IPS DF 4.7 (cell line): ENCODE results near the gene SLC49A4.
"Not testable (repeated sequence)": the region's sequence is repeated elsewhere in the genome, so short reads cannot be mapped to it uniquely, and the experiment has no call there.

Source experiments
- DNase-seq: peaks from one replicate; pipeline ENCODE4 v3.0.0-alpha.2; 2013; ENCODE audit warnings: low spot score; ENCODE audit errors: extremely low read depth

Gene SLC49A4, protein sequence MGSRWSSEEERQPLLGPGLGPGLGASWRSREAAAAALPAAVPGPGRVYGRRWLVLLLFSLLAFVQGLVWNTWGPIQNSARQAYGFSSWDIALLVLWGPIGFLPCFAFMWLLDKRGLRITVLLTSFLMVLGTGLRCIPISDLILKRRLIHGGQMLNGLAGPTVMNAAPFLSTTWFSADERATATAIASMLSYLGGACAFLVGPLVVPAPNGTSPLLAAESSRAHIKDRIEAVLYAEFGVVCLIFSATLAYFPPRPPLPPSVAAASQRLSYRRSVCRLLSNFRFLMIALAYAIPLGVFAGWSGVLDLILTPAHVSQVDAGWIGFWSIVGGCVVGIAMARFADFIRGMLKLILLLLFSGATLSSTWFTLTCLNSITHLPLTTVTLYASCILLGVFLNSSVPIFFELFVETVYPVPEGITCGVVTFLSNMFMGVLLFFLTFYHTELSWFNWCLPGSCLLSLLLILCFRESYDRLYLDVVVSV

DNA sequence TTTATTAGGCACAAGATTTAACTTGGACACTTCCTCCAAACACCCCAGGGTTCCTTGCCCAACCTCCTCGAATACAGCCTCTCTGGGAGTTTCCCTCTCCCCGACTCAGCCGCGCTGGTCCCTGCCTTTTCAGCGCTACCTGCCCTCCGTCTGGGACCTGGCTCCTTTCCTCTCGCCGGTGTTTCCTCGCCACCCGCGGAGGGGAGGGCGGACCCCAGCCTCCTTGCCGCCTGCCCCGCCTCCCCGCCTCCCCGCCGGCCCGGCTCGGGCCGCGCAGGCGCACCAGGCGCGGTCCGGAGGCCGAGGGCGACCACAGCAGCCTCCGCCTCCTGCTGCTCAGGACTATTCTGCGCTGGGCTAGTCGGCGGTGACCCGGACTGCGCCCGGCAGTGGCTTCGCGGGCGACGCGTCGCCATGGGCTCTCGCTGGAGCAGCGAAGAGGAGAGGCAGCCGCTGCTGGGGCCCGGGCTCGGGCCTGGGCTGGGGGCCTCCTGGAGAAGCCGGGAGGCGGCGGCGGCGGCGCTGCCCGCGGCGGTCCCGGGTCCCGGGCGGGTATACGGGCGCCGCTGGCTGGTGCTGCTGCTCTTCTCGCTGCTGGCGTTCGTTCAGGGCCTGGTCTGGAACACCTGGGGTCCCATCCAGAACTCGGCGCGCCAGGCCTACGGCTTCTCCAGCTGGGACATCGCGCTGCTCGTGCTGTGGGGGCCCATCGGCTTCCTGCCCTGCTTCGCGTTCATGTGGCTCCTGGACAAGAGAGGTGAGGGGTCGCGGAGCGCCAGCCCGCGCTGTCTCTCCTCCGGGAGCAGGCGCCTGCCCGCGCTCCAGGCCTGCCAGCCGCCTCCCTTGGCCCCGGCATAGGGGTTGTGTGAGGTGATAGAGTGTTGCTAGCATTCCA, at the start of gene SLC49A4:
TSS of gene SLC49A4 (plus strand) at position 291 of the 895 bp plus-strand sequence. CDS start at position 415, 124 bp downstream.
- no peak for DNase-seq

DNA sequence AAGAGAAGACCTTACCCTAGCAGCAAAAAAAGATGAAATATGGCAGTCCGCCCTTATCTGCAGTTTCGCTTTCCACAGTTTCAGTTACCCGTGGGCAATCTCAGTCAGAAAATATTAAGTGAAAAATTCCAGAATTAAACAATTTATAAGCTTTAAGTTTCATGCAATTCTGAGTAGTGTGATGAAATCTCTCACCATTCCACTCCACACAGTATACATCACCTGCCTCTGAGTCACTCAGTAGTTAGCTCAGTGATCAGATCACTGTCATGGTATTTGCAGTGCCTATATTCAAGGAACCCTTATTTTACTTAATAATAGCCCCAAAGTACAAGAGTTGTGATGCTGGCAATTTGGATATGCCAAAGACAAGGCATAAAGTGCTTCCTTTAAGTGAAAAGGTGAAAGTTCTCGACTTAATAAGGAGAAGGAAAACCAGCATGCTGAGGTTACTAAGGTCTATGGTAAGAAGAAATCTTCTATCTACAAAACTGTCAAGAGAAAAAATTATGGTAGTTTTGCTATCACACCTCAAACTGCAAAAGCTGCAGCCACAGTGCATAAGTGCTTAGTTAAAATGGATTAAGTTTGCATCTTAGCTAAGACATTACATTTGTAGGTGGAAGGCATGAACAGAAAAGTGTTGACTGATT, 49.4 kb upstream of the SLC49A4 start:
- no peak for DNase-seq

DNA sequence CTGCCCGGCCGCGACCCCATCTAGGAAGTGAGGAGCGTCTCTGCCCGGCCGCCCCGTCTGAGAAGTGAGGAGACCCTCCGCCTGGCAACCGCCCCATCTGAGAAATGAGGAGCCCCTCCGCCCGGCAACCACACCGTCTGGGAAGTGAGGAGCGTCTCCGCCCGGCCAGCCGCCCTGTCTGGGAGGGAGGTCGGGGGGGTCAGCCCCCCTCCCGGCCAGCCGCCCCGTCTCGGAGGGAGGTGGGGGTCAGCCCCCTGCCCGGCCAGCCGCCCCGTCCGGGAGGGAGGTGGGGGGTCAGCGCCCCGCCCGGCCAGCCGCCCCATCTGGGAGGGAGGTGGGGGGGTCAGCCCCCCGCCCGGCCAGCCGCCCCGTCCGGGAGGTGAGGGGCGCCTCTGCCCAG, 47.6 kb upstream of the SLC49A4 start:
- not testable (repeated sequence) for DNase-seq

DNA sequence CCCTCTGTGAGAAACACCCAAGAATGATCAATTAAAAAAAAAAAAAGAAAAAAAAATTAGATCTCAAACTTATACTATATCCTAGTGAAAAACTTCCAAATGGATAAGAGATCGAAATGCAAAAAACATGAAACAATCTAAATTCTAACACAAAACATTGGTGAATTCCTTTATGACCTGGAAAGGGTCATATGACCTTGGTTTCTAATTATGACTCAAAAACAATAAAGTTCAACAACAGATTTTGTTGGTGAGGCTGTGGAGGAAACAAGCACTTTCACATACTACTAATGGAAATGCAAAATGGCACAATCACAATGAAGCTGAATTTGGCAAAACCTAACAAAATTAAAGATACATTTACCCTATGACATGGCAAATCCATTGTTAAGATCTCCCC, 46.5 kb upstream of the SLC49A4 start:
- no peak for DNase-seq

DNA sequence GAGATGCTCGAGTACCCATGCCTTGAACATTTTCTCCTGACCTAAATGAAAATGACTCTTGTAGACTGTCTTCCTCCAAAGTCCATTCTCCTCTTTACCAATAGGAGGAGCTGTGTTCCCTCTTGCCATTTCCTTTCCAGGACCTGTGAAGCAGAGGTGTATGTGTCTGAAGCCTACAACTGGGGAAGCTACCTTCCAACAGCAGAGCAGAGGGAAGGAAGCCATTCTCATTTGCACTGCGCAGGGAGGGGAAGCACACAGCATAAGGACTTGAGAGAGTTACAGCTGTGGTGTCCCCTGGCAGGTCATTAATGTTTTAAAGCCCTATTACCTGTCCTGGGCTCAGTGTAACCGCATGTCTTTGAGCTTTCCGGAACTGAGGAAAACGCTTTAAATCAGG, 39.9 kb upstream of the SLC49A4 start:
- peak; percentile 71 for DNase-seq

DNA sequence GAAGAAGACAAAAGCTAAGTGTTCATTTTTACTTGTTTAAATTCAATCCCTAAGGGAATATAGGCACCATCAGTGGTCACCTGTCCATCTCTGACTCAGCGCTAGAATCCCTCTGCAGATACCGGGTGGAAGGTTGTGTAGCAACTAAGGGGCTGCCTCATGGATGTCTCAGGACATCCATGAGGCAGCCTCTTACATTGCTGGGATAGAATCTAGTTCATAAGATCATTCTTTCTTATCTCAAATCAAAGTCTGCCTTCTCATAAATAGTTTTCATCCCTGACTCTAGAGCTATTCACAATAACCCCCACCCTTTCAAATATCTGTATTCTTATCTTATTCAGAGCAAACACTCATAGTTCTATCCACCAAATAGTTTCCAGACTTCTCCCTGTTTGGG, 39.4 kb upstream of the SLC49A4 start:
- DNase-seq, result no peak

DNA sequence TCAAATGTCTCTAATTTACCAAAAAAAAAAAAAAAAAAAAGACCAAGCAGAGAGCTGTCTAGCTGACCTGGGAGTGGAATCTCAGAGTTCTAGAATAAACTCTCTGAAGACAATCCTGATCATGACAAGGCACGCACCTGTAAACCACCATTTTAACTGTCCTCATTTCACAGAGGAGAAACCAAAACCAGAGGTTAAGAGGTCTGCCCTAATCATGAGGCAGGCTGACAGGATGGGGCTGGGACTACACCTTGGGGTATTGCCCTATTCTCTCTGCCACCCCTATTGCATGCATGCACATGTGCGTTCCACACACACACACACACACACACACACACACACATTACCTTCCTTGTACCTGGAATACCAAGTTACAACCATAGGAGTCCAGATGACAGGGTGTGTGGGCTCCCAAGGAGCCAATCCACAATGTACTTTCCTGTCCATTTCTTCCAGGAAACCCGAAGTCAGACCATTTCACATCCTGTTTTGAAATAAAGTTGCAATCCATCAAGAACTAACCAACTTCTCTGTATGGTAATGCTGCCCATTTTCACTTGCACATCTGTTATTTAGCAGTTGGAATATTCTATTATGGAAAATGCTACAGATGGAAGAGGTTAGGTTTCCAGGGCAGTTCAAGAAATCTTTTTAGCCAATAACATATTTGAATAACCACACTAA, 35.9 kb upstream of the SLC49A4 start:
- no peak for DNase-seq

DNA sequence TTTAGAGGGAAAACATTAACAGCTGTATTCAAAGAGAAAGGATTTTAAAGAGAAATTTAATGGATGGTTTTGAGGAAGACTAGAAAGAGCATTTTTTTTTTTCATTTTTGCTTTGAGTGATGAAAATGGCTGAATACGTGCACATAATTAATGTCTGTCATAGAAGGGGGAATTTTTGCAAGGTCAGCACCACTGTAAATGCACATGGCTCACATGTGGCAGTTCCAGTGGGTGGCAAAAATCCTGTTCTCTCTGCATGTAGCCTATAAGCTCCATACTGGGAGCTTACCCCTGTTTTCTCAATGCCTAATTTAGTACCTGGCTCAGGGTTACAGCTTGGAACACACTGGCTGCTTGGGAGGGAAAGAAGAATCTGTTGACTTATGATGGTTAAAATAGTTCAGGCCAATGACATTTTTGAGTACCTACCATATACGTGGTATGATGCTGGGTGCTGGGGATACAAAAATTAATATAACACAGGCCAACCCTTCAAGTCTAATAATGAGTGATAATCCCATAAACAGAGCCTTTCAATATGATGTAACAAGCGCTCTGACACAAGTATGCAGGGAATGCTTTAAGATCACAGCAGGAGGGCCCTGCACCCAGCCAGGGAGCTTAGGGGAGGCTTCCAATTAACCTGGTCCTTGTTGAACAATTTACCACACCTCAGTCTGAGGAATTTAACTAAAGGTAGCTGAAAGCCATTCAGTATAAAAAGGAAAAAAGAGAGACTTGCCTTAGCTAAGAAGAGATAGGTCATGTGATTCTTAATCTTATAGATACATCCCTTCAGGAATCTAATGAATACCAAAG, 34.2 kb upstream of the SLC49A4 start:
- peak; percentile 28 for DNase-seq

DNA sequence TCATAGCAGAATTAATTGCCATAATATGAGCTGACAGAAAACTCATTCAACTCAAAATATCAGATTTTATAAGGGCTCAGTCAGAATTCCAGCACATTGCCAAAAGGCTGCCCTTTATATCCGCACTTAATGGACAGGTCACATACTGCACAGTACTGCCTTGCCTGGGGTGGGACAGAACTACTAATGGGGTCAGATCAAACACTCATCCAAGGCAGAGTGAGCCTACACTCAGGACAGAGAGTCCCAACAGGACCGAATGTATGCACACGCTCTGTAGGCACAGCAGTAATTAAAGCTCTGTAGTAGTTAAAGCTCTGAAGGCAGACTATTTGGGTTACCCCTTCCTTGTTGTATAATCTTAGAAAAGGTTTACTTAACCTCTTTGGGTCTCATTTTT, 28.4 kb upstream of the SLC49A4 start:
- DNase-seq, result no peak

DNA sequence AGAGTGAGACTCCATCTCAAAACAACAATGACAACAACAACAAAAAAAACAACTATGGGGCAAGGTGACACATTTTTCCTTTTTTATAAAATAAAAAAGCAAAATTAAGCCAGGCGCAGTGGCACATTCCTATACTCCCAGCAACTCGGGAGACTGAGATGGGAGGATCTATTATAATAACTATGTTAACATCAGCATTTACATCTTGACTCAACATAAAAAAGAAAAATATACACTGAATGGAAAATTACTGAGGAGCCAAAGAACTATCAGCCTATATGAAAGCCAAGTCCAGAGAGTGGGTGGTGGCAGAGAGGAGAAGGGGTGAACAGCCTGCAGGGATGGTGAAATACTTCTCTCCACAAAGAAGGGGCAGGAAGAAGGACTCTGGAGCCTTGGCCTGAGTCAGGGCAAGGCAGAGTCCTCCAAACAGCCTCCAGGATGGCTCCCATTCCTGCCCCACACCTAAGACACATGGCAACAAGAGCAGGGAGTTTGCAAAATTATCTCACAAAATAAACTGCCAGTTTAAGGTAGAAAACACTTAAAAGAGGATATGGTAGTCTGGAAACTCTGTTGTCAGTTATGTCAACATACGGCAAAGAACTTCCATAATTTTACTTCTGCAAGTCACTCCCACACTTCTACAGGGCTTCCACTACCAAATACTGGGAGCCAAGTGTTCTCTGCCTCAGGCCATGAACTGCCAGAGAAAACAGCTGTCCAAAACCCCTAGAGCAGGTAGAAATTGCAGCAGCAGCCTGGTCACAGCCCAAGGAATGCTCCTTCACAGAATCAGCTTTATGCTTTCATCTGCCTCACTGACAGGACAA, 27.1 kb upstream of the SLC49A4 start:
- no peak for DNase-seq

DNA sequence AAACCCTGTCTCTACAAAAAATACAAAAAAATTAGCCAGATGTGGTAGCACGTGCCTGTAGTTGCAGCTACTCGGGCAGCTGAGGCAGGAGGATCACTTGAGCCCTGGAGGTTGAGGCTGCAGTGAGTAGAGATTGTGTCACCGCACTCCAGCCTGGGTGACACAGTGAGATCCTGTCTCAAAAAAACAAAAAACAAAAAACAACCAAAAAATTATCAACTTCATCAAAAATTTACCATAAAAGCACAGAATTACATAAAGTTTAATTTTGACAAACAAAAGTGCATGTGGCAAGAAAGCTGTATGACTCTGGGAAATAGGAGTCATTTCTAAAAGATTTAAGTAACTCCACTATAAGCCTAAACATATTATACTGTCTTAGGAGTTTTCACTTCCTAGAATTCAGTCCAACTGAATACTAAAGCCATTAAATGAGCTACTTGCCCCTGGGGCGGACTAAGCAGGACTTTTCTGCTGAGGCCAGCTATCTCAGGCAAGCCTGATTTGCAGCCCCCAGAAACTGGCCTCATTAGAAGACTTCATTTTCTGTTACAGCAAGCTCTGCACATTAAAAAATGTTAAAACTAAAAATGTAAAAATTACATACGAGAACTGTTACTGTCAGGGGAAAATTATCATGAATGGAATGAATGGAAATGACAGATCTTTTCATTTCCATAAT, 24.2 kb upstream of the SLC49A4 start:
- no peak for DNase-seq

DNA sequence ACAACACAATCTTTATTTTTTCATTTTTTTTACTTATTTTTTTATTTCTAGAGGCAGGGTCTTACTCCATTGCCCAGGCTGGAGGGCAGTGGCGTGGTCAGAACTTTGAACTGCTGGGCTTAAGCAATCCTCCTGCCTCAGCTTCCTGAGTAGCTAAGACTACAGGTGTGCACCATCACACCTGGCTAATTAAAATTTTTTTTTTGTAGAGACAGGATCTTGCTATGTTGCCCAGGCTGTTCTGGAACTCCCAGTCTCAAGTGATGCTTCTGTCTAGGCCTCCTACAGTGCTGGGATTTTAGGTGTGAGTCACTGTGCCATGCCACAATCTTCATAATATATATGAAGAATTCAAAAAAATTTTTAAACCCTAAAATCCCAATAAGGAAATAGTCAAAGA, 22.0 kb upstream of the SLC49A4 start:
- DNase-seq, result no peak

DNA sequence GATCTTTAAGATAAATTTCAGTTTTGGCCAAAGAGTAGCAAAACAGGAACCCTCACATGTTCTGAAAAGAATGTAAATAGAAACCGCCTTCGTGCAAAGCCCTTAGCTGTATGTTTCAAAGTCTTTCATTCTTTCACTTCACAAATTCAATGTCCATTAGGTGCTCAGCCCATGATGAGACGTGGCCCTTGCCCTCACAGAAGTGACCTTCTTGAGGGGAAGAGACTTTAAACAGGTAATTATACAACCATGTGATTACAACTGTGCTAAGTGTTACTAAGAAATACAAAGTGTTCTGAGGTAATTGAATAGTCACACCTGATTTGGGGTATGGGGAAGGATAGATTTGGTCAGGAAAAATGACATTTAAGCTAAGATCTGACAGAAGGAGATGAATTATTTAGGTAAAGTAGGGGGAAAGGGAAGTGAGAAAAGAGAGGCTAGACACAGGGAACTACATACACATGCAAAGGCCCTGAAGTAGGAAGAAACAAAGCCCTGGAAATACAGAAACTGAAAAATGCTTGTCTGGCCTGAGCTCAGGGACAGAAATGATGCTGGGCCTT, 20.8 kb upstream of the SLC49A4 start:
- no peak for DNase-seq

DNA sequence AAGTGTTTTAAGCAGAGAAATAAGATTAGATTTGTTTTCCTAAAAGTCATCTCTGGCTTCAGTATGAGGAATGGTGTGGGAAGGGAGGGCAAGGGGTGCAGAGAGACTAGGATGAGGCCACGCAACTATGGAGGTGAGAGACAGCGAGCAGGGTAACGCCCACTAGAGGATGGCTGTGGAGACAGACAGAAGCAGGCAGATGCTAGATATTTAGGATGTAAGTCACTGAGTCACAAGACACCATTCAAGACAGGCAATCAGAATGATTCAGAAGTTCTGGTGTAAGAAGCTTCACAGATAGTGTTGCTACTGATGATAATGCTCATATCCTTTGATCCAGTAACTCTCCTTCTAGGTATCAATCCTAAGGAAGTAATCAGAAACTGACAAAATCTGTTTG, 20.3 kb upstream of the SLC49A4 start:
- no peak for DNase-seq

DNA sequence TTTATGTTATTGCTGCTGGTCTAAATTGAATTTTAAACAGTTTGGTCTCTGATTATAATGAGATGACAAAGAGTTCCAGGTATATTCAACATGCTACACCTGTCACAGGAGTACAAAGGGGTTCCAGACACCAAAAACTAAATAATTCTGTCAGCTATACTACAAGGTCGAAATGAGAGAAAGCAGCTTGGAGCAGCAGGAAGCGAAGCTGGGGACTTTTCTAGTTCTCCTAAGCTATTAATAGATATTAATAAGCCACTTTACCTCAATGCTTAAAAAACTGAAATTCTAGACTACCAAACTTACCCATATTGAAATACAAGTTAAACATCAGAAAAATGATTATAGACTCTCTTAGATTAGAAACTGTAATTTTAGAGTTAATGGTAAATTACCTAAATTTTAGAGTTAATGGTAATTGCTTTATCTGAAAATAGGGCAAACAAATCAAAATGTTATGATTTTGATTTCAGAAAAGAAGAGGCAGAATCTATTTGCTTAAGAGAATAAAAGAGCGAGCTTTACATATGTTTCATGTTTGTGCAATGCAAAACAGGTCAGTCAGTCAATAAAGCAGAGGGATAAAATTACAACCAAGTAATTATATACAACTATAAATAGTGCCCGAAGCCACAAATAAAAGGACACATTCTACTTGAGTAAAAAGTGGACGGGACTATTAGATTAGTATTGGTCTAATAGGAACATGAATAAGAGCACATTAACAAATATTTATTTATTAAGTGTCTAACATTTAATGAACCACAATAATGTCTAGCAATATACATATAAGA, 18.0 kb upstream of the SLC49A4 start:
- no peak for DNase-seq

DNA sequence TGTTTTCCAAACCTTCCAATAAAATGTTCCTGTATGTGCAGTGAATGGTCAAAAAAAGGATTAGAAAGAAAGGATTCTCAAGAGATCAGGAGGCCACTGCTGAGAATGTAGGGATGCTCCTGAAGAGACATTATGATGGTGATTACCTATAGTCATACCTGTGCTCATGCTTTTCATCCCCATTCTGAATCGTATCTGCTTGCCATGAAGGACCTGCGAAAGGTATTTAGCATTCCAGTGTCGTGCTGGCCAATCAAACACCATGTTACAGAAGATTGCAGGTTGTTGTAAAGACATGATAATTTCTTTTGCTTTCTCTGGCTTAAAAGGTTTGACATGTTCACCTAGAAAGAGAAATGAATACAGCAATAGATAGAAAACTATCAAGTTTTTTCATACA, 17.3 kb upstream of the SLC49A4 start:
- no peak for DNase-seq

DNA sequence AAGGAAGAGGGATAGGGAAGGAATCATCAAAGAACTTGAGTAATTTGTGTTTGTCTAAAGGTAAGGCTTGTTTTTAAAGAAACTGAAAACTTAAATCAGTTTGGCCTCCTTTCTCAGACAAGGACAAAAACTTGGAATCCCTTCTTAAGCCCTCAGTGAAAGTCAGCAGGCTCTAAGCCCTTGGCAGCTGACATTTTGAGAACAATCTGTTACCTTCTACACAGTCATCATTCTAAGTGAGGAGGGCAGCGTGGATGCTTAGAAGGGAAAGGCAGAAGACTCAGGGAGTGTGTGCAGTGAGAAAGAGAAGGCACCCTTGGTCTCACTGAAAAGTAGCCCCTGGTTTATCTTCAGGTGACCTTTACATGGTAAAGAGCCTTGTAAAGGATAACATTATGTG, 12.1 kb upstream of the SLC49A4 start:
- DNase-seq, result no peak

DNA sequence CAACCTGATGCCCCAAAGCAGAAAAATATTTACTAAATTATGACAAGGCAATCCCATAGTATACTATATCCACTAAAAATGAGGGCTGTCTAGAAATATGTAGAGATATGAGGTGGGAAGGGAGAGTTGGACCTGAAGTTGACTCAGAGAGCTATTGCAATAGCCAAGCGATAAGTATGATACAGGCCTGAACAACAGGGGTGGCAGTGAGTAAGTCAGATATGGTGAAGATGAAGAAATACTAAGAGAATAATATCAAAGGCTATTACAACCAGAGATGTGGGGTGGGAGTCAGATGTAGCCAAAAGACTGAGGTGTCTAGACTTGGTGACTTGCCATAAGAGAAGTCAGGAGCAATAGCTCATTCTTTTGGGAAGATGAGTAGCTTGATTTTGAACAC, 10.4 kb upstream of the SLC49A4 start:
- DNase-seq, result no peak
